Measurements from ENCODE around the gene SYF2.
A peak's percentile ranks its signal among the peaks of the same experiment; 100 is the strongest.
"Not testable (repeated sequence)": the region's sequence is repeated elsewhere in the genome, so short reads cannot be mapped to it uniquely, and the experiment has no call there.

Gene SYF2

DNA sequence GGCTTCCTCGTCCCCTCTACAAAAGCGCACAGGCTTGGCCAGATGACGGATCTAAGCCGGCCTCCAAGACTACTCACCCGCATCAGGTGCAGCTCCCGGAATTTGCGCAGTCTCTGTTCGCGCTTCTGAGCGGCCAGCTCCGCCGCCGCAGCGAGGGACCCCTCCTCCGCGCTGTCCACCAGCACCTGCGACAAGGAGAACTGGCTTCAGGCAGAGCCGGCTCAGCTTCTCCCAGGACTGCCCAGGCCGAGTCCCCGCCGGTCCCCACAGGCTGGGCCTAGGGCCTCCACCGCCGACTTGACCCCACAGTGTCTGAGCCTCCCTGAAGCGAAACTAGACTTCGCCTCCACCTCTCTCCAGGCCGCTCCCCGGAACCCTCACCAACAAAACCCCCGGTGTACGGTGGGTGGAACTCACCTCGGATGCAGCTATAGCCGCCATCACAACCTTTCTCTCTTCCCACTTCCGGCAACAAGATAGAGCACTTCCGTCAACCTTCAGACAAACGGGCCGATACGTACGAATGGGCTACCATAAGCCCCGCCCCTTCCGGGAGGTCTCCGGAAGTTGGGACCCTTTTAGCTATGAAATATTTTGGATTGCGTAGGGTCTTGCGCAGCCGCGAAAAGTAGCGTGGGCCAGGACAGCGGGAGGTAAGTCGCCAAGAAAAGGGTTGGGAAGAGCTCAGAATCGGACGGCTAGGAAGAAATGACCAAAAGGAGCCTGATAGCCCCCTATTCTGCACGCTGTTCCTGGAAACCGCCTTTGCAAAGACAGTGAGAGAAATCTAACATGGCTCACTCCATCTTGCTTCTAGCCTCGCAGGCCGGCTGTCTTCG, at the start of gene SYF2:
TSS of gene SYF2 (minus strand) at position 476 of the 839 bp plus-strand sequence. CDS start at position 441, 35 bp downstream.
- peak; percentile 29 to 96 (median 84) for DNase-seq

DNA sequence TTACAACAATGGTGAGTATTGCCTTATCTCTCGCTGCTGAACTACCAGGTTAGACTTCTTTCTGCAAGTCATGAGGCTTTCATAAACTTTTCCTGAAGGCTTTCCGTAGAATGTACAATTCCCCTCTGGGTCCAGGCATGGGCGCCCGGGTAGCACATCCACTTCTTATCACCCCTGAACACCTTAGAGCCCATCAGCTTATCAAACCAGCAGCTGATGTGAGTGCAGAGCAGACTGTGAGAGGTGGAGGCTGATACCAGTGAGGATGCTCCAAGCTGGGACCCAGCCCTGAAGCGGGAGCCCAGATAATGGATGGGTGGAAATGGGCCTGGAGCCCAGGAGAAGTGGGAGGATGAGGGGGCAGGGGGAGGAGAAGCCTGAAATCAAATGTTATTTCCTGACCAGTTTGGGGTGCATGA, 47.4 kb upstream of the SYF2 start:
- not testable (repeated sequence) for DNase-seq

DNA sequence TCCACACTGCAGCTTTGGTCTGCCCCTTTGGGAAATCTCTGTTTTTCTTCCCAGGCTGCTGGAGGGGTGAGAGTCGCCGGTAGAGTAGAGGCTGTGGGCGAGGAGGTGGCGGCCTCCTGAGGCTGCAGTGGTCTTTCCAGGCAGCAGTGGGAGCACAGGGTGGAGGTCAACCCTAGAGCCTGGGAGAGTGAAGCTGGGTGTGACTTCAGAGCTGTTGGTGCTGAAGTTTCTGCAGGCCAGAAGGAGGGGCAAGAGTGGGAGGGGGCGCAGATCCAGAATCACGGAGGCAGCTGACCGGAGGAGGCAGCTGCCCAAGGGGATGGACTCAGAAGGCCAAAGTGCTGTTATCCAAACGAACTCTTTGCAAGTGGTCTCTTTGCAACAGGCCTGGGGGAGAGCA, 46.5 kb upstream of the SYF2 start:
- not testable (repeated sequence) for DNase-seq

DNA sequence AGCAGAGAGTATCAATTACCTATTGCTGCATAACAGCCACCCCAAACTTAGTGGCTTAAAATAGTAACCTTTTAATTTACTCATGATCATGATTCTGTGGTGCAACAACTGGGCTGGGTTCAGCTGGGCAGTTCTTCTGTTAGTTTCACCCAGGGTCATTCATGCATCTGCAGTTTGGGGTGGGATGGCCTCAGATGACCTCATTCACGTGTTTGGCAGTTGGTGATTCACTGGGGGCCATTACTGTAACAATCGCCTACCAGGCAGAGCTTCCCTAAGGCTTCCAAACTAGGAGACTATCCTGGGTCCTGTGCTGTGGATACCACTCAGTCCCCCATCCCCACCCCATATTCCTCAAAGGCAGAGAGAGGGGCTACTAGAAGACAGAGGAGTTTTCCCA, 46.1 kb upstream of the SYF2 start:
- DNase-seq, result not testable (repeated sequence)

DNA sequence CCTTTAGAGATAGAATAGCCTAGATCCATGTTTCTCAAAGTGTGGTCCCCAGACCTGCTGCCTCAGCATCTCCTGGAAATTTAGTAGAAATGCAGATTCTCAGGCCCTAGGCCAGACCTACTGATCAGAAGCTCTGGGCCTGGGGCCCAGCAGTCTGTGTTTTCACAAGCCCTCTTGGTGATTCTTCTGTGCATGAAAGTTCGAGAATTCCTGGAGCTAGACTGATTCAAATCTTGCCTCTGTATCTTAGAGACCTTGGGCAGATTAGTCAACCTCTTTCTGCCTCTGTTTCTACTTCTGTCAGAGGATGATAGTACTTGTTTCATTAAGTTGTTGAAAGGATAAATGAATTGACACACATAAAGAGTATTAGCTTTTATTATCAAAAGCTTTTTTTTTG, 45.0 kb upstream of the SYF2 start:
- not testable (repeated sequence) for DNase-seq

DNA sequence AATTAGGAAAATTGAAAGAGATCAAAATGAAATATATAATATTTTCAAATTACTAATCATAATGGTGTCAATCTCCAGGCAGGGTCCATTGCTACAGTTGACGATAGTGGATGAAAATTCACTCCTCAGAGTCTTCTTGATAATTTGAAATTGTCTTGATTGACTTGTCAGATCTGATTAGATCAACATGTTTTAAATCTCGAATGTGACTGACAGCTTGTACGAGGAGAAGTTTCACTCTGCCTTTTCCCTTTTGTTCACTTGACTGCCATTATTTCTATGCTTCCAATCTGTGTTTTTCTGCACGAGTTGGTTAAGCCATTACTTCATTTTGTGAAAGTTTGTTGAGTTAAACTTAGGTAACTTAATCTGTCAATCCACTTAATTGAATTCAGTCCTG, 43.3 kb upstream of the SYF2 start:
- not testable (repeated sequence) for DNase-seq

DNA sequence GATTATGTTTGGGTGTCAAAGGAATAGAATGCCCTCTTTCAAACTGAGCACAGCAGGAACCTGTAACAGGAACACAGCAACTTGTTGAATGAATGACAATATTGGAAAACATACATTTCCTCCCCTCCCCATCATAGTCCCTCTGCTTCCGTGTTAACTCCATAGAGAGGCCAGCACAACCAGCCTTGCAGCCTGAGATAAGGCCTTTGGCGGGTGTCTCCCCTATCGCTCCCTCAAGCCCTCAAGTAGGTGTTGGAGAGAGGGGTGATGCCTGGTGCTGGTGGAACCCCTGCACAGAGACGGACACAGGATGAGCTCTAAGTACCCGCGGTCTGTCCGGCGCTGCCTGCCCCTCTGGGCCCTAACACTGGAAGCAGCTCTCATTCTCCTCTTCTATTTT, 39.9 kb upstream of the SYF2 start, which contains the start of gene RHD:
TSS of gene RHD (plus strand) at position 272 of the 400 bp plus-strand sequence. CDS start at position 311, 39 bp downstream.
- not testable (repeated sequence) for DNase-seq

DNA sequence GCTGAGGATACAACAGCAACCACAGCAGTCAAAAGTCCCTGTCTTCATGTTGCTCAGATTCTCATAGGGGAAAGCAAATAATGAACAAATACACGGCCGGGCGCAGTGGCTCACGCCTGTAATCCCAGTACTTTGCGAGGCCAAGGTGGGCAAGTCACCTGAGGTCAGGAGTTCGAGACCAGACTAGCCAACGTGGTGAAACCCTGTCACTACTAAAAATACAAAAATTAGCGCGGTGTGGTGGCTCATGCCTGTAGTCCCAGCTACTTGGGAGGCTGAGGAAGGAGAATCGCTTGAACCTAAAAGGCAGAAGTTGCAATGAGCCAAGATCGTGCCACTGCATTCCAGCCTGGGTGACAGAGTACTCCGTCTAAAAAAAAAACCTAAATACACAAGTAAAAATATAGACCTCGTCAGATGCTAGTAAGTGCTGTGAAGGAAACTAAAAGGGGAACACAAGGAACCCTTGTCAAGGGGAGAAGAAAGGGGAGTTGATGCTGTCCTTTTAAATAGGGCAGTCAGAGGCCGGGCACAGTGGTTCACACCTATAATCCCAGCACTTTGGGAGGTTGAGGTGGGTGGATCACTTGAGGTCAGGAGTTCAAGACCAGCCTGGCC, 36.0 kb upstream of the SYF2 start:
- DNase-seq, result not testable (repeated sequence)

DNA sequence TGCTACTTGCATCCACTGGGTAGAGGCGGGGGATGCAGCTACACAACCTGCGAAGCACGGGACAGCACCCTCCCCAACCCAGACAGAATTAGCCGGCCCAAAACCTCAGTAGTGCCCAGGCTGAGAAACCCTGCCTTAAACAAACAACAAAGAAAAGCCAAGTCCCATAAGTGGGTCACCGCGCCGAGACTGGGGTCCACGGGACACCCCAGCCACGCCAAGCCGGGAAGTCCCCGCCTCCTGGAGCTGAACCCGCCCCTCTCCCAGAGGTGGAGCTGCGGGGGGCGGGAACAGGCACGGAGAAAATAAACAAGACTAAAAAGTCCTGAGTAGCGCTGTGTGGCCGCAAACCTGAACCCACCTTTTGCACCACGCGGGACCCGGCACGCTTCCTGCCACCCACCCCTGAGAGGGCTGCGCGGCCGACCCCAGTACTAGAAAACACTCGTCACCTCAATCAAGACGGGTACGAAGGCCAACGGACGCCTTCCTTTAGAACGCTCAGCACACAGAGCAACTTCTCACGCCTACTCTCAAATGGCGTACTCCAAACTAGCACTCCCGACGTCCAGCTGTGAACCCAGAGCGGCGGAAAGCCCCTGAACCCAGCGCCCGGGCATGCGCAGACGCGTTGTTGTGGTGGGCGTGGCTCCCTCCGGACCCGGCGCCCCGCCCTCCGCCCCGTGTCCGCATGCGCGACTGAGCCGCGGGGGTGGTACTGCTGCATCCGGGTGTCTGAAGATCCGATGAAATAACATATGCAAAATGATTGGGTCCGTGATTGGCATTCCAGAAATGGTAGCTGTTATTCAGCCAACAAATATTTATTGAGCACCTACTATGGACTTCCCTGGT, 35.2 kb upstream of the SYF2 start:
- peak in 40 of 51 donors; percentile 8 to 92 (median 56) for DNase-seq

DNA sequence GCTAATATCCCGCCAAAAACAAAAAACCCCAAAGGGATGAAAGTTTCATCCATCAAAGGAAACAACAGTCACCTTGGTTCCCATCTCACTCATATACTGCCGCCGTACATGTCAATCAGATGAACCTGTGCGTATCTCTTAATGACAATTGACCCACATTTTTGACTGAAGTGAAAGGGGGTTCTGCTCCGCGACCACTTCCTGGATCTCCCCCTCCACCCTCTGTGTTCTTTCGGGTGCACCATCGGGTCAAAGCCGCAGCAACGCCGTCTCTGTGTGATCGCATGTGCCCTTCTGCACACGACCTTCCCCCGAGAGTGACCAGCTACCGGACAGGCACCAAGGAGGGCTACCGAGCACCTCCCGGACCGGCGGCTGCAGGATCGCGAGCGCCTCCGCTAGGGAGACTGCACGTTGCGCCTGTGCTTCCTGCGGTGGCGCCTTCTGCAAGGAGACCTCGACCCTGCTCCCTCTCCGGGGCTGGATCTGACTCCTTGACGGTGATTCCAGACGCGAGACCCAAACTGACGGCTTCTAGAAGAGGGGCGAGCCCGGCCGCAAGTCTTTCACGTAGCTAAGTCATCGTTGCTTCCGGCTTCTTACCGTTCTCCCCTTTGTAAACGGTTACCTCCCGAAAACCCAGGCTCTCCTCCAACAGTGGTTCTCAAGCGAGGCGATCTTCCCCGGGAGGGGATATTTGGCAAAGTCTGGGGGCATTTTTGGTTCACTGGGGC, 34.4 kb upstream of the SYF2 start:
- not testable (repeated sequence) for DNase-seq

DNA sequence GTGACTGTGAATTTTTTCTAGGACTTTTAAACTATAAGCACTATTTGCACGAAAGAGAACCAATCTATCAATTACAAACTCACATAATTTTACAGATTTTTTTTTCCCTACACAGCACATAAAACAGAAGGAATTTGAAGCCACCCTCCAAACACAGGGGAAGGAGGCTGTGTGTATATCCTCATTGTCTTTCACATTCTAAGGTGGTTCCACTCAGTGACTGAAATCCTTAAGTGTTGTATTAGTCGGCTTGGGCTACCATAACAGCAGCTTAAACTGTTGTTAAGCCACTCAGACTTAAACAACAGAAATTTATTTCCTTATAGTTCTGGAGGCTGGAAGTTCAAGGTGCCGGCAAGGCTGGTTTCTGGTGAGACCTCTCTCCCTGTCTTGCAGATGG, 28.0 kb upstream of the SYF2 start:
- not testable (repeated sequence) for DNase-seq

DNA sequence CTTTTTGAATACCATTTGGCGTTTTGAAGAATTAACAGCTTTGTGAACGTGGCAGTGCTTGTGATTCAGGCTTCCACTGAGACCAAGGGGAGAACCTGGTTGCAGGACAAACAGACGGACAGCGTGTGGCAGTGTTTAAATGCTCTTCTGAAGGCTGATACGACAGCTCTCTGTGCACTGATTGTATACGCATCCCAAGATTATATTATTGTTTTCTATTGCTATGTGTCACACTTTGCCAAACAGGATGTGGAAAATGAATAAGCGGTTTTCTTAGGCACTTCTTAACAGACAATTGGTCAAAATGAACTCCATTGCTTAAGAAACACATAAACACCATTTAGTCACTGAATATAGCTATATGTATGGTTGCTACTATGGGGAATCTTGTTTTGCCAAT, 27.5 kb upstream of the SYF2 start:
- DNase-seq, result not testable (repeated sequence)

DNA sequence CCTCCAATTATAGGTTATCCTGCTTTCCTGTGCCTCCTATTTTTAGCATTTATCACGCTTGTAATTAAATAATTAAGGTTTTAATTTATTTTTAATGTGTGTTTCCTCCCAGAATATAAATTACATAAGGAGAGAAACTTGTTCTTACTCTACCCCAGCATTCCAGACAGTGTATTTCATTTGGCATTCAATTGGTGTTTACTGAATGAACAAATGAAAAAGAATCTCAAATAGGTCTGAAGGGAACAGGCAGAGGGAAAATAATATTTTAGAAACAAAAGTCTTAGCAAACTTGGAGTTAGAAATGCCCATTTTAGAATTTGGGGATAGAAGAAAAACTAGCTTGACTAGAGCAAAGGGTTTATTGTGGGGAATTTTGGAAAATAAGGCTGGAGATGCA, 24.9 kb upstream of the SYF2 start:
- no peak for DNase-seq

DNA sequence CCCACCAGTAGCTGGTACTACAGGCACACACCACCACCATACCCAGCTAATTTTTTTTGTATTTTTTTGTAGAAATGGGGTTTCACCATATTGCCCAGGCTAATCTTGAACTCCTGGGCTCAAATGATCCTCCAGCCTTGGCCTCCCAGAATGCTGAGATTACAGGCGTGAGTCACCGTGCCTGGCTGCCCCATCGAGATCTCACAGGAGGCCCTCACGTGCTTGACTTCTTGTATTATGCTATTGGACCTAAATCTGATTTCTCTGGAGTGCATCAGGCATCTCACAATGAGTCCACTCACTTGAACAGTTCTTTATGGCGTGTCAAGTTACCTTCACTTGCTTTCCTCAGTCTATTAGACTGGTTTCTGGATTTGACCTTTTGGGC, 24.3 kb upstream of the SYF2 start:
- DNase-seq, result no peak

DNA sequence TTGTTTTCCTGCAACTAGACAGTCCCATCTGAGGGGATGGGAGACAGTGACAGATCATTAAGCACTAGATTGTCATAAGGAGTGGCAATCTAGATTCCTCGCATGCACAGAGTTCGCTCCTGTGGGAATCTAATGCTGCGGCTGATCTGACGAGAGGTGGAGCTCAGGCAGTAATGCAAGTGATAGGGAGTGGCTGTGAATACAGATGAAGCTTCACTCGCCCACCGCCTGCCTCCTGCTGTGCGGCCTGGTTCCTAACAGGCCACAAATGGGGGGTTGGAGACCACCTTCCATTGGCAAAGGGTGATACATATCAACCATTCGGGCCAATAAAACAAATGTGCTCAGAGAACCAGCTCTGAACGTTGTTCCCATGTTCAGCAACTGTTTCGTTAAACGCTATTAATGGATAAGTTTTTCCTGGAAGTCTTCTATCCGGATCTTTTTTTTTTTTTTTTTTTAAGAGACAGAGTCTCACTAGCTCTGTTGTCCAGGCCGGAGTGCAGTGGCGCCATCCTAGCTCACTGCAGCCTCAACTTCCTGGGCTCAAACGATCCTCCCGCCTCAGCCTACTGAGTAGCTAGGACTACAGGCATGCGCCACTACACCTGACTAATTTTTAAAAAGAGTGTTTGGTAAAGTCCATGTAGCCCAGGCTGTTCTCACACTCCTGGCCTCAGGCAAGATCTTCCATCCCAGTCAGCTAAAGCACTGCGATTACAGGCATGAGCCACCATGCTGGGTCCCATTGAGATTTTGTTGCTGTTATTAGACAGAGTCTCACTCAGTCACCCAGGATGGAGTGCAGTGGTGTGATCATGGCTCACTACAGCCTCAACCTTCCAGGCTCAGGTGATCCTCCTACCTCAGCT, 23.6 kb upstream of the SYF2 start:
- DNase-seq, result no peak

DNA sequence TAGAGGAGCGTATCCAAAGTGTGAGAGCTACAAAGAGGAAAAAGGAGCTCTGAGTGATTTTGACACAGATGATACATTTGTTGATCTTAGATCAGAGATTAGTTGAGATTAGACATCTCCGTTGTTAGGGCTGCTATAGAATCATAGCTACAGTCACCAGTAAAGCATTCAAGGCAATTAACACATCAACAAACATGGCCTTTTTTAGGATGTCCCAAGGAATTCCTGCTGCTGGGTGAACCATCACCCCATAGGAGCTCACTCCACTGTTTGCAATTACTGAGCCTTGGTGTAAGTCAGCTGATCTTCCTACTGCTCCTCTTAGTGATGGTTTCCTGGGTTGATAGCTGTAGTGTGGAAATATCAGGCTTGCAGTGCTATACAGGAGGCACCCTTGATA, 21.6 kb upstream of the SYF2 start:
- no peak for DNase-seq

DNA sequence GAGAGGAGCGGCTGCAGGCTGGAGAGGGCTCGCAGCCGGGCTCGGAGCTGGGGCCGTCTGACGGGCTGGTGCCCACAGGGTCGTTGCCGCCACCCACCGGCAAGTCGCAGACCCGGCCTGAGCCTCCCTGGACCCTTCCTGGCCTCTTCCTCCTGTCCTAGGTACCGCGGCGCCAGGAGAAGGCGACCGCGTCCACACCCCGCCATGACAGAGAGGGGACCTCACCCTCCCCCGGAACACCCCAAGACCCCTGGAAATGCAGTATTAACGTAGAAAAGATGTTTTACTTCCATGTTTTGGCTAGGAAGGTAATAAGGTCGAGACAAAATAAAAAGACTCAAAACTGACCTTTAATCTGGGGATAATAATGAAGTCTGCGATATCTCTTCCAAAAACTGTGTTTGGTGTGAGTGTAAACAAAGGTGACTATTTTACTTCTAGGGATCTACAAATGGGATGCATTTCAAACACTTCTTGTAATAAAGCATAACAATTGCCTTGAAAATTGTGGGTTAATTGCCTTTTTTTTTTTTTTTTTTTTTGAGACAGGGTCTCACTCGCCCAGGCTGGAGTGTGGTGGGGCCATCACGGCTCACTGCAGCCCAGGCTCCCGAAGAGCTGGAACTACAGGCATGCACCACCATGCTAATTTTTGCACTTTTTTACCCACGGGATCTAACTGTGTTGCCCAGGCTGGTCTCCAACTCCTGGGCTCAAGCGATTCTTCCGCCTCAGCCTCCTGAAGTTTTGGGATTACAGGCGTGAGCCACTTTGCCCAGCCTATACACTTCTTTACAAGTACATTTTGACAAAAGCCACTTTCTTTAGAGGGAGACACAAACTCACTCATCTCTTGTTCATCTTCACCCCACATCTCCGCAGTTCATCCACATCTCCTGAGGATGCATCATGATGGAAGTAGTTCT, 15.8 kb upstream of the SYF2 start:
- DNase-seq, result no peak

DNA sequence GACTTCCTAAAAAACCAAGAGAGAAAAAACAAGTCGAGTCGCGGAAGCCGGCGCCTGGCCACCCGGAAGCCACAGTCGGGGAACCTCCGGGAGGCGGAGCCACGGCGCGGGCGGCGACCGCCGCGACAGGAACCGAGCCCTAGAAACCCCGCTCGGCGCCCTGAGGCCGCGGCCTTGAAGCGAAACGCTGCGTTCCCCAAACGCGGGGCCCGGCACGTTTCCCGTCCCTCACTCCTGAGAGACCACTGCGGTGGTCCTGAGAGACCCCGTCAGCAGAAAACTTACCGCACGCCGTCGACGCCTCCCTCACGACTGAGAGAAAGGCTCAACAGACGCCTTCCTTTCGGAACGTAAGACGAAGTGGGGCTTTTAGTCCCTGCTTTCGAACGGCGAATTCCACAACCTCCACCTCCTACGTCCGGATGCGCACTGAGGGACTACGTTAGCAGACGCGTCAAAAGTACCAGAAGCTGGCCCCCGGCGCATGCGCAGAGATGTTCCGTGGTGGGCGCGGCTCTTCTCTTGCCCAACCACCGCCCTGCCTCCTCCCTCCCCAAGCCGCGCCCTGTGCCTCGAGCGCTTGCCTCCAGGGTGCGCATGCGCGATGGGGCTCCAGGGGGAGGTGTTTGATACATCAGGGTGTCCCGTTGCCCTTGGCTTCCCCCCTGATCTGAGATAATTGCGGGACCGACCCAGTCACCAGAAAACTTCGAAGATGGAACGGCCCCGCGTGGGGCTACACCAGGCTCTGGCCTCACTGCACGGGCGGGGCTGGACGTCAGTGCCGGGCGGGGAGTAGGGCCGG, 14.9 kb upstream of the SYF2 start, which contains the start of gene RSRP1:
TSS of gene RSRP1 (minus strand) at position 431 of the 805 bp plus-strand sequence. CDS start 491 bp downstream, outside the sequence.
- DNase-seq, result peak; percentile 93 to 100 (median 98)
